ENCODE measurements around the gene MGAT4B.

DNA sequence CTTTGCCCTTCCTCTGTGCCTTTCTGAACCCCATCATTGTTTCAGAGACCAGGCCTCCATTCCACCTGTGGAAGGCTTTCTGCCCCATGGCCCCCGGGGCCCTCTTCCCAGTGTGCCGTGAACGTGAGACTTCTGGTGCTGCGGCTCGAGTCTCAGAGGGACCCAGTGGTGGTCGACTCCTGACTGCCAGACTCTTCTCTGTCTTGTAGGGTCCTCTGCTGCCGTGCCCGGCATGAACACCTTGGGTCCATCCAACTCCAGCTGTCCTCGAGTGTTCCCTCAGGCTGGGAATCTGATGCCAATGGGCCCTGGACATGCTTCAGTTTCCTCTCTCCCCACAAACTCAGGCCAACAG lies 33.0 kb downstream of the MGAT4B start:
- TF ChIP-seq, protein P1, sequence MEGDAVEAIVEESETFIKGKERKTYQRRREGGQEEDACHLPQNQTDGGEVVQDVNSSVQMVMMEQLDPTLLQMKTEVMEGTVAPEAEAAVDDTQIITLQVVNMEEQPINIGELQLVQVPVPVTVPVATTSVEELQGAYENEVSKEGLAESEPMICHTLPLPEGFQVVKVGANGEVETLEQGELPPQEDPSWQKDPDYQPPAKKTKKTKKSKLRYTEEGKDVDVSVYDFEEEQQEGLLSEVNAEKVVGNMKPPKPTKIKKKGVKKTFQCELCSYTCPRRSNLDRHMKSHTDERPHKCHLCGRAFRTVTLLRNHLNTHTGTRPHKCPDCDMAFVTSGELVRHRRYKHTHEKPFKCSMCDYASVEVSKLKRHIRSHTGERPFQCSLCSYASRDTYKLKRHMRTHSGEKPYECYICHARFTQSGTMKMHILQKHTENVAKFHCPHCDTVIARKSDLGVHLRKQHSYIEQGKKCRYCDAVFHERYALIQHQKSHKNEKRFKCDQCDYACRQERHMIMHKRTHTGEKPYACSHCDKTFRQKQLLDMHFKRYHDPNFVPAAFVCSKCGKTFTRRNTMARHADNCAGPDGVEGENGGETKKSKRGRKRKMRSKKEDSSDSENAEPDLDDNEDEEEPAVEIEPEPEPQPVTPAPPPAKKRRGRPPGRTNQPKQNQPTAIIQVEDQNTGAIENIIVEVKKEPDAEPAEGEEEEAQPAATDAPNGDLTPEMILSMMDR (IDR thresholded peaks at IDR 0.05; ENCODE audit: insufficient read depth, low read depth, low read length): no peak
- TF ChIP-seq EZH2 (IDR thresholded peaks at IDR 0.05; ENCODE audit: insufficient read depth, low read length): no peak
